ENCODE data around the gene TRIP11. TPM values are rescaled to one million over a fixed set of nuclear protein-coding genes. Genes with fewer than 3 reads are reported as not detected.

TRIP11 gene
- total and polyA plus RNA-seq, 2 experiments from 2014 or later, result 24.9 to 52.2 TPM

- peaks cover 2% of the 10 kb centered on the region for H3K27me3 Mint-ChIP-seq (ENCODE audit: insufficient read depth, low read depth, poor library complexity)
- no peak overlapping the region for H3K27ac ChIP-seq (ENCODE audit: low read depth)
- TF ChIP-seq STAT1 (IDR thresholded peaks at IDR 0.05; ENCODE audit: unreplicated experiment) (no peak), ZNF331 (CRISPR knock-in tag; IDR thresholded peaks at IDR 0.05; ENCODE audit: low read depth) (no peak), REST (IDR thresholded peaks at IDR 0.05; ENCODE audit: unreplicated experiment) (no peak), CTCF (conservative IDR thresholded peaks at IDR 0.05; ENCODE audit: low read depth in 2 of 2) (no peak), EZH2phosphoT487 (IDR thresholded peaks at IDR 0.05; ENCODE audit: unreplicated experiment) (no peak), ZNF114 (CRISPR knock-in tag; IDR thresholded peaks at IDR 0.05) (no peak), ETS1 (IDR thresholded peaks at IDR 0.05) (no peak), POLR2AphosphoS5 (IDR thresholded peaks at IDR 0.05; ENCODE audit: low read depth) (no peak)
- H3K27ac Mint-ChIP-seq, result no peak overlapping the region
- H3K4me3 Mint-ChIP-seq, result no peak overlapping the region
- H3K79me2 ChIP-seq (replicated peaks; ENCODE audit: insufficient read depth), result peaks cover 57% of the 10 kb centered on the region
- H3K4me3 ChIP-seq, result no peak overlapping the region
- no peaks in the 10 kb centered on the region for H3K27me3 ChIP-seq (ENCODE audit: insufficient read depth)
- no peak overlapping the region for H2AFZ ChIP-seq
- H3K9me2 ChIP-seq (ENCODE audit: insufficient read depth), result no peaks in the 10 kb centered on the region
- H3F3A ChIP-seq (replicated peaks; ENCODE audit: low read depth), result no peaks in the 10 kb centered on the region
- peaks cover 7% of the 10 kb centered on the region for H3K4me1 ChIP-seq (ENCODE audit: insufficient read depth)
- no peak for ATAC-seq
- 0 out of 2 replicates have a peak, but pooled peaks cover 5% of the 10 kb centered on the region for H4K20me1 ChIP-seq (replicated peaks; ENCODE audit: insufficient read depth)
- H3K36me3 Mint-ChIP-seq (ENCODE audit: low read depth), result peaks cover 41% of the 10 kb centered on the region
- H3K9me3 Mint-ChIP-seq, result peaks cover 14% of the 10 kb centered on the region
- no peak overlapping the region for H3K4me2 ChIP-seq
- peaks cover 4% of the 10 kb centered on the region; the same call in 1 of the 2 replicates for H3K36me3 ChIP-seq (ENCODE audit: insufficient read depth)
- no peak for DNase-seq (ENCODE audit: low spot score)
- peaks cover 7% of the 10 kb centered on the region for H3K4me1 Mint-ChIP-seq
These were observed 5.8 kb downstream of the TRIP11 start for GRCh38 chr14:92033906-92034687.

Measured in GM23338 (cell line).